NCI-H2029 (cell line): Measurements from ENCODE around the gene DRD5.

Experiments
- DNase-seq: peaks from one replicate; lab custom pipeline; 2025; lab: John Stamatoyannopoulos, UW

DRD5 gene

DNA sequence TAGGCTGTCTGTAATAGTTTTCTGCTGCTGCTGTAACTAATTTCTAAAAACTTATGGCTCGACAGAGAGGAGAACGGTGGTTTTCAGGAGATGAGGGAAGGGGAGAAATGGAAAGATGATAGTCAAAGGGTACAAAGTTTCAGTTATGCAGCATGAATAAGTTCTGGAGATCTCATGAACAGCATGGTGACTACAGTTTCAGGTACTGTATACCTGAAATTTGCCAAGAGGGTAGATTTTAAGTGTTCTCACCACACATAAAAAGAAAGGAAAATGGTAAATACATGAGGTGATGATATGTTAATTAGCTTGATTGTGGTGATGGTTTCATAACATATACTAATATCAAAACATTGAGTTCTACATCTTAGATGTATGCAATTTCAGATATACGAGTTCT lies 34.9 kb downstream of the DRD5 start:
- no peak for DNase-seq

DNA sequence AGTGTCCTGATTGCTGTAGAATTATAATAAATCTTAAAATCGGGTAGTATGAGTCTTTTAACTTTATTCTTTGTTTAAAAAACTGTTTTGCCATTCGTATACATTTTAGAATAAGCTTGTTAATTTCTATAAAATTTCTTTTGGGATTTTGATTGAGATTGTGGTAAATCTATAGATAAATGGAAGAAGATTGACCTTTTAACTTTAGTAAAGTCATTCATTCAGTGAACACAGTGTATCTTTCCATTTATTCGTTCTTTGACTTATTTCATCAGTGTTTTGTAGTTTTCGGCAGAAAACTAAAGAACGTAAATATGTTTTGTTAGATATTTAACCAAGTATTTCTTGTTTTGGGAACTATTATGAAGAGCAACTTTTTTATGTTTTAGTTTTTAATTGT lies 38.9 kb downstream of the DRD5 start:
- DNase-seq = no peak

DNA sequence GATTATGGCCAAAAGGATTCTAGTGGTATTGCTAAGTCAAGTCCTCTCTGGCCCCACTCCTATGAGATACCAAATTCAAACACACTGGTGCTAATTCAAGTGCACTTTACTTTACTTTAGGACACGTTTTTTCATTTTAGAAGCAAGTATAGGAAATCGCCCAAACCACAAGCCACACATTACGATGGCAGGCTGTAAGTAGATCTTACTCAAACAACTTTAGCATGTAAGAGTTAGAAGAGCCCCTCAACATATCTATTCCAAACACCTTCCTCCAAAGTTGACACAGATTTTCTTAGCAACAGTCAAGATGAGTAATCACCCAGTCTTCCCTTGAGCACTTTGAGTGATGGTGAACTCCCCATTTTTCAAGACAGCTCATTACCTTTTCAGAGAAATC lies 43.6 kb downstream of the DRD5 start:
- no peak for DNase-seq

DNA sequence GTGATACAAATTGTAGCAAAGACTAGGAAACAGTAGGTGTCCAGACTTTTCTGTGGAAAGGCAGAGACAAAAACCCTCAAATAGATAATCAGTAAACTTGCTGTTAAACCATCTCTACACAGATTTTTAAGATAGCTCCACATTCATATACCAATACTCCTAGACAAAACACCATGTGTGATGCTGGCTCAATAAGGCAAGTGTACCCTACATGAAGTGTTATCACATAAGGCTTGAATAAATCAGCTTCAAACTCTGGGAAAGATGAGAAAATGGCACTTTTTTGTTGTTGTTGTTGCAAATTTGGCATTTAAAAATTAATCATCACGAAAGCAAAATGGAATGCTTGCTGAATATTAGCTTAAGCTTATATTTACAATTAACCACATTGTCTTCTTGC lies 45.1 kb downstream of the DRD5 start:
- DNase-seq = no peak

DNA sequence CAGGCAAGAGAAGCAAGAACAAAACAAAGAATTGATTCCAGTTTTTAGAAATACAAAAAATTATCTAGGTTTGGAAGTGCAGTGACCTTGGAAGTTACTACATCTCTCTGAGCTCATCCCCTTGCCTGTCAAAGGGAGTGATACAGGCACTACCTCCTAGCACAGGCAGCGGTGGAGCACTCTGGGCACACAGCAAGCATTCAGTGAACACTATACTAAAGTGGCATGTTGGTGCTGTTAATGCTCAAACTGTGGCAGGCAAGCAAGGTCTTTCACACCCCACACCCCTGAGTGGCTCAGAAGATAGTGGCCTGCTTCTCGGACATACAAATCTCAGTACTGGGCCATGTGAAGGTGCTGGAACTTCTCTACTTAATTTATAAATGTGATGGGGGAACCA lies 51.2 kb downstream of the DRD5 start:
- DNase-seq = no peak

DNA sequence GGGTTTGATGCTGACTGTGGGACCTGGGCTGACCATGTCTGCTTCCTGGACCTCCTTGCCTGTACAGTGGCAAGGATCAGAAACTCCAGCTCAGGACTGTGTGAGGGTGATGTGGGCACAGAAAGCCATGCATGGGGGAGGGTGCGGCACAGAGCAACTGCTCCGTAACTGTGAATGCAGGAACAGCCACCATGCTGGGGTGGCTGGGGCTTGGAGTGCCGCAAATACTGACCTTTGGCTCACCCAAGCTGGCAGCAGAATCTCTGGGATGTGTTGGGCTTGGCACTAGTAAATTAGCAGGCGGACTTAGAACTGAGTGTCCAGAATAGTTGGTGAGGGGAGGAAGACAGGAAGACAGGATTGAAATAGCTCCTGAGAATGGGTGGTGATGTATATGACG lies 52.0 kb downstream of the DRD5 start:
- no peak for DNase-seq
